ENCODE data around the gene ZNF287.

Gene ZNF287

DNA sequence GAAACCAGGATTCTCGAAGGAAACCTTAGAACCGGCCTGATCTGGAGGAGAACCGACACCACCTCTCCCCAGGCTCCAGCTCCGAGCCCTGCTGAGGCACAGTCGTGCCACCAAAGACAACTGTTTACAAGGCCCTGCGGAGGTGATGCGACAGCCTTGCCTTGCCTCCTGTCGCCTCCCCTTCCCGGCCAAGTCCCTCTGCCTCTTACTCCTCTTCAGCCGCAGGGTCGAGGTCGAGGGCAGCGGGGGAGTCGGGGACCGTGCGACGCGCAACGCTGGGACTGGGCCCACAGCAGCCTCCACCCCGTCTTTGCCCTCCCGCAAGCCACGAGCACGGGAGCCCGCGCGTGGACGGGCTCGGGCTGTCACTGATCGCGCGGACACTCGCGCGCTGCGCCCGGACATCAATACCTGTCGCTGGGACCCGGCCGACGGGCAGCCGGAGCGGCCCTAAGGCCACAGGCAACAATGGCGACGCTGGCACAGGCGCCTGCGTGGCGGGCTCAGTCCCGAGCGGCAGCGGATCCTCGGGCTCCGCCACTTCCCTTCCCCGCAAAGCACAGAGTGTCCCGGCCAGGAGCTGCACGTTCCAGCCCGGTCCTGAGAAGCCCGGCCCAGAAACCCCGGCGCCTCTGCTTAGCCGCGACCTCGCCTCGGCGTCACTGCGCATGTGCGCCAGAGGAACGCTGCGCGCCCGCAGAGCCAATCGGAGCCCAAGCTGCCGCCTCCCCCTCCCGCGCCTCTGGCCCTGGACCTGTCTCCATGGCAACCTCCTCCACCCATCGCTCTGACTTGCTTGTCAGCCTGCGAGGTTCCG is at the start of gene ZNF287:
Gene ZNF287 (minus strand): TSS at position 664 of the 817 bp plus-strand sequence. CDS start 1,473 bp downstream, outside the sequence.
- 0 out of 2 replicates have a peak, but pooled peaks cover 2% of the 10 kb centered on the region for H3K27me3 ChIP-seq (ENCODE audit: low read depth)
- DNase-seq (ENCODE audit: low spot score in 2 of 2): peak; percentile 79 to 94
- in situ Hi-C loops (cut with MboI; ENCODE audit: low sequenced_read_pairs): loop anchor here (10.0 to 25.0 kb wide), 2 partner anchors 56 to 294 kb away; no protein-coding TSS in a partner anchor

DNA sequence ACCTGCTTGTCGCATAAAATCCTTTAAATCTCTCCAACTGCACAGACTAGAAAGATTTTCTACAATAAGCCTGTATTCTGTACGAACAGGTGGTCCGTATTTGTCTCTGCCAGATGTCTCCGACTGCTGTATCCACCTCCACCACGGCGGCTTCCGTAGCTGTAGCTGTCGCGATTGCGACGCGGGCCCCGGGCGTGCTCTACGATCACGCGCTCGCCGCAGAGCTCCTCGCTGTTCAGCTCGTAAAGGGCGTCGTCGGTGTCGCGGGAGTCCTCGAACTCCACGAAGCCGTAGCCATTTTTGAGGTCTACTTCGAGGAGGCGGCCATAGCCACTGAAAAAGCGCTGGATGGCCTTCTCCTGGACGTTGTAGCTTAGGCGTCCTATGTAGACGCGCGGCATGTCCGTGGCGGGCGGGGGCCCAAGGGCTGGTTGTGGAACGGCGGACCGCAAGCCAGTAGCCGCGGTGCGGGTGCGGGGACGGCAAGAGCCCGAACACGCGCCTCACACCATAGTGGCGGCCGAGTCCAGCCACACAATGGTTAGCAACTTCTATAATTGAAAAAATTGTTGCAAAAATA is 48.6 kb upstream of the ZNF287 start:
- Histone ChIP-seq H3K36me3 (replicated peaks) (no peaks in the 10 kb centered on the region), H3K4me1 (no peaks in the 10 kb centered on the region), H3K9me3 (peaks cover 7% of the 10 kb centered on the region), H3K4me3 (no peak overlapping the region), H3K27me3 (ENCODE audit: low read depth) (no peaks in the 10 kb centered on the region)
- no peak for DNase-seq (ENCODE audit: low spot score in 2 of 2)
- in situ Hi-C loops (cut with MboI; ENCODE audit: low sequenced_read_pairs): no loop called here

More for the DNA sequence above, at the start of gene ZNF287:
- Histone ChIP-seq H3K4me3 (peak within 1 kb of the TSS; percentile 65), H3K36me3 (replicated peaks) (0 out of 2 replicates have a peak, but pooled peaks cover 3% of the 10 kb centered on the region), H3K4me1 (peaks cover 6% of the 10 kb centered on the region), H3K9me3 (peaks cover 2% of the 10 kb centered on the region; the same call in 1 of the 2 replicates)

DNA sequence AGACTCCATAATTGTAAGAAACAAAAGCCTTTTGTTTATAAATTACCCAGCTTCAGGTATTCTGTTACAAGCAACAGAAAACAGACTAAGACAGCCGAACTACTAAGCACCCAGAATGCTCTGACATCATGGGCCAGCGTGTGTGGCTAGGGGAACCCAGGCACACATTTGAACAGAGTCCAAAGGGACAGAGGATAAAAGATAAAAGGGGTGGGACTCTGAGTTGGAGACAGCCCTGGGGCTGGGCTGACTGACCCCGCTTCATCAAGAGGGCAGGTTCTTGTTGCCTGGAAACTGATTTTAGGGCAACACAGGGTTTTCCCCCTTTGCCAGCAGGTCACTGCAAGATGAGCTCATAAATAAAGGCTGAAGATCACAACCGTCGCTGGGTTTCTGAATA is 30.5 kb upstream of the ZNF287 start:
- no peak for DNase-seq (ENCODE audit: low spot score in 2 of 2)

DNA sequence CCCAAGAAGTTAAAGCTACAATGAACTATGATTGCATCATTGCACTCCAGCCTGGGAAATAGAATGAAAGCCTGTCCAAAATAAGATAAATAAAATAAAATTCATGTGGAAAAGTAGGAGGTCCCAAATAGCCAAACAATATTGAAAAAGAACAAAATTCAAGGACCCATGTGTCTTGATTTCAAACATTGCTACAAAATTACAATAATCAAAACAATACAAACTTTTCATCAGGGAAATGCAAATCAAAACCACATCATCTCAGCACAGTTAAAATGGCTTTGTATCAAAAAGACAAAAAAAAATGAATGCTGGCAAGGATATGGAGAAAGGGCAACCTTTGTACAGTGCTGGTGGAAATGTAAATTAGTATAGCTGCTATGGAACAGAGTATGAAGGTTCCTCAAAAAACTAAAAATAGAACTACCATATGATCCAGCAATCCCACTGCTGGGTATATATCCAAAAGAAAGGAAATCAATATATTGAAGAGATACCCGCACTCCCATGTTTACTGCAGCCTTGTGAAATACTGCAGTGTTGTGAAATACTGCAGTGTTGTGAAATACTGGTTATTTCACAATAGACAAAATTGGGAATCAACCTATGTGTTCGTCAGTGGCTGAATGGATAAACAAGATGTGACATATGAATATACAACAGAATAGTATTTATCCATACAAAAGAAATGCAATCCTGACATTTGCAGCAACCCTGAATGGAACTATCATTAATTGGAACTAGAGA is 24.5 kb upstream of the ZNF287 start:
- H3K4me3 ChIP-seq: no peak overlapping the region
- no peaks in the 10 kb centered on the region for H3K36me3 ChIP-seq (replicated peaks)
- DNase-seq (ENCODE audit: low spot score in 2 of 2): no peak
- no peaks in the 10 kb centered on the region for H3K4me1 ChIP-seq
- H3K9me3 ChIP-seq: peaks cover 8% of the 10 kb centered on the region; the same call in 1 of the 2 replicates
- in situ Hi-C loops (cut with MboI; ENCODE audit: low sequenced_read_pairs): no loop called here
- no peaks in the 10 kb centered on the region for H3K27me3 ChIP-seq (ENCODE audit: low read depth)

More for the DNA sequence above, 30.5 kb upstream of the ZNF287 start:
- no peaks in the 10 kb centered on the region for H3K27me3 ChIP-seq (ENCODE audit: low read depth)
- in situ Hi-C loops (cut with MboI; ENCODE audit: low sequenced_read_pairs): no loop called here
- H3K9me3 ChIP-seq: no peaks in the 10 kb centered on the region
- H3K4me3 ChIP-seq: no peak overlapping the region
- no peaks in the 10 kb centered on the region for H3K36me3 ChIP-seq (replicated peaks)
- H3K4me1 ChIP-seq: no peaks in the 10 kb centered on the region

DNA sequence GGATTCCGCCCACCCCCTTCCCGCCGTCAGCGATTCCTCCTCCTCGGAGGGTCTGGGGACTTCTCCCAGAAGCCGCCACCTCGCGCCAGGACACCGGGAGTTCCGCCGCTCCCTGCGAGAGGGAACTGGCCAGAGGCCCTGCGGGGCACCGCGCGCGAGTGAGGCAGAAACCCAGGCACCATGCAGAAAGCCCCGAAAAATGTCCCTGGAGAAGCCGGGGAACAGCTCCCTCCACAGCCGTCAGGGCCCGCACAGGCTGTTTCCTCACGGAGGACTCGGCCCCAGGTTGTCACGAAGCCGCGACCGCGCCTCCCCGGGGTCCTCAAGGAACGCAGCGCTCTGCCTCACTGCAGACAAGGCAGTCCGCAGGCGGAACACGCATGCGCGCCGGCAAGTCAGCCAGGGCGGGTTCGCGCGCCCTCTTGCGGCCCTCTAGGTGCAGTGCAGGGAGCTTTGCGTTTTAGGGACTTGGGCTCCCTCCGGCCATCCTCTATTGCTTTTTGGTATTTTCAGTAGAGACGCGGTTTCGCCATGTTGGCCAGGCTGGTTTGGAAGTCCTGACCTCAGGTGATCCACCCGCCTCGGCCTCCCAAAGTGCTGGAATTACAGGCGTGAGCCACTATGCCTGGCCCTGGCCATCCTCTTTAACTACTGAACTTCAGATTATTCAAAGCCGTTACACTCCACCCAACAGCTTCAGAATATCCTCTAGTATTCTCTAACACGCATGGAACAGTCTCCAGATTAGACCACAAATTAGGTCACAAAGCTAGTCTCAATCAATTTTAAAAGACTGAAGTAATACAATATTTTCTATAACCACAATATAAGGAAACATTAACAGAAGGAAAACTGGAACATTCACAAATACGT is 20.3 kb upstream of the ZNF287 start:
- Histone ChIP-seq H3K9me3 (peaks cover 8% of the 10 kb centered on the region; the same call in 1 of the 2 replicates), H3K4me1 (no peaks in the 10 kb centered on the region), H3K4me3 (peak overlapping the region; percentile 5; the same call in 1 of the 2 replicates), H3K36me3 (replicated peaks) (no peaks in the 10 kb centered on the region), H3K27me3 (ENCODE audit: low read depth) (no peaks in the 10 kb centered on the region)
- in situ Hi-C loops (cut with MboI; ENCODE audit: low sequenced_read_pairs): no loop called here
- DNase-seq (ENCODE audit: low spot score in 2 of 2): peak; percentile 77 to 90

DNA sequence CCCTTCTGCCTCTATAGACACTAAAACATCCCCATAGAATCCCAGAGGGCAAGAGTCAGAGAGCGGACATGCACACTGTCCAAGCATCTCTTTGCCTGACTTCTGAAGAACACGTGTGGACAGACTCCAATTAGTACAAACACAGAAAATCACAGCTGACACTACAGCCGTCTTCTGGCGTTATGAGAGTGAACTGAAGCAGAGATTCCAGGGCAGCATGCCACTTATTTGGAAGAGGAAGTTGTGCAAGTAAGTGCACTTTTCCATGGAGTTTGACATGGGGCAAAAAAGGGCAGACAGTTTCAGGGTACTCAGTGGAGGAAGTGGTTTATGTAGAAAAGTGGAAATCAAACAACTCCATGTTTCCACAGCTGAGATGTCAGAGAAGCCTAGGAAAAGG is 16.8 kb upstream of the ZNF287 start:
- no peak for DNase-seq (ENCODE audit: low spot score in 2 of 2)
- no peak overlapping the region for H3K4me3 ChIP-seq
- in situ Hi-C loops (cut with MboI; ENCODE audit: low sequenced_read_pairs): no loop called here

DNA sequence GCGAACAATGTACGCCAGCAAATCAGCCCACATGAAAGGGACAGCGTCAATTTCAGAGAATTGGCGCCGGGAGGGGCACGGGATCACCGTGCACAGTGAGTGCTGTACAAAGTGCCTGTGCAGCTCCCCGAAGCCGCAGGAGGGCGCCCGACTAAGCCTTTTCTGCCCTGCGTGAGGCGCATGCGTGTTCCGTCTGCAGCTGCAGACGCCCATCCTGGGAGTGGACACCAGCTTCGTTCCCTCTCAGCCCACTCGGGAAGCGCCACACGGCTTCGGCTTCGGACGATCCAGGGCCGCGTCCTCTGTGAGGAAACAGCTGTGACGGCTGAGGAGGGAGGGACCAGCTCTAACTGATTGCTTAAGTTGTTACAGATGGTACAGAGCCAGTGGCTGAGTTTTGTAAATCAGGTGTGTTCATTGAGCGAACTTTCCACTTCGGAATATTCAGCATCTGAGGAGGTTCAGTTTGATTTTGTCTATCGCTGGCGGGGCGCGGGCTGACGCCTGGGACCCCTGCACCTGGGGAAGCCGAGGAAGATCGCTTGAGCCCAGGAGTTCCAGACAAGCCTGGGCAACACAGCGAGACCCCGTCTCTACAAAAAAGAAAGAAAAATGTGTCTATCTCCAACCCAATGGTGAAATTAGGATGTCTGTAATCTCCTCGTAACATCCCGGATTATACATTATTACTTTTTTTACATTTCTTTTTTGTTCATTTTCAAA is 15.4 kb upstream of the ZNF287 start:
- Histone ChIP-seq H3K4me3 (peak overlapping the region; percentile 19), H3K27me3 (ENCODE audit: low read depth) (peaks cover 5% of the 10 kb centered on the region; the same call in 1 of the 2 replicates), H3K36me3 (replicated peaks) (no peaks in the 10 kb centered on the region), H3K4me1 (peaks cover 2% of the 10 kb centered on the region; the same call in 1 of the 2 replicates), H3K9me3 (peaks cover 6% of the 10 kb centered on the region; the same call in 1 of the 2 replicates)
- DNase-seq (ENCODE audit: low spot score in 2 of 2): peak; percentile 54 to 92
- in situ Hi-C loops (cut with MboI; ENCODE audit: low sequenced_read_pairs): no loop called here

More for the DNA sequence above, 16.8 kb upstream of the ZNF287 start:
- peaks cover 5% of the 10 kb centered on the region; the same call in 1 of the 2 replicates for H3K27me3 ChIP-seq (ENCODE audit: low read depth)
- no peaks in the 10 kb centered on the region for H3K36me3 ChIP-seq (replicated peaks)
- peaks cover 2% of the 10 kb centered on the region; the same call in 1 of the 2 replicates for H3K4me1 ChIP-seq
- H3K9me3 ChIP-seq: peaks cover 8% of the 10 kb centered on the region; the same call in 1 of the 2 replicates

DNA sequence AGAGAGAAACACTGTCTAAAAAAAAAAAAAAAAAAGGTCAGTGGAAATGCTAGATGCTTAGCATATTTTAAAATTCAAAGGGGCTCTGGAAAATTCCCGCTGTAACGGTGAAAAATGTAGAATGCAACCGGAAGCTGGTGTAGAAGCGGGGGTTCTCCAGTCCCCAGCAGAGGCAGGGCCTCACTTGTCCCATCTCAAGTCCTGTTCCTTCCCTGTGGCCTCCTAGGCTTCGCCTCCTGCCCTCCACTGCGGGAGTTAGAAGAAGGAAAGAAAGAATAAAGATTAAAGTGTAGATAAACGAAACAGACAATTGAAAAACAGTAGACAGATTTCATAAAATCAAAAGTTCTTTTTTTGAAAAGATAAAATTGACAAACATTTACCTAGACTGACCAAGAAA is 14.8 kb upstream of the ZNF287 start:
- Histone ChIP-seq H3K4me3 (no peak overlapping the region), H3K27me3 (ENCODE audit: low read depth) (peaks cover 5% of the 10 kb centered on the region; the same call in 1 of the 2 replicates), H3K4me1 (peaks cover 2% of the 10 kb centered on the region; the same call in 1 of the 2 replicates), H3K9me3 (0 out of 2 replicates have a peak, but pooled peaks cover 4% of the 10 kb centered on the region), H3K36me3 (replicated peaks) (no peaks in the 10 kb centered on the region)
- in situ Hi-C loops (cut with MboI; ENCODE audit: low sequenced_read_pairs): no loop called here
- DNase-seq (ENCODE audit: low spot score in 2 of 2): no peak

DNA sequence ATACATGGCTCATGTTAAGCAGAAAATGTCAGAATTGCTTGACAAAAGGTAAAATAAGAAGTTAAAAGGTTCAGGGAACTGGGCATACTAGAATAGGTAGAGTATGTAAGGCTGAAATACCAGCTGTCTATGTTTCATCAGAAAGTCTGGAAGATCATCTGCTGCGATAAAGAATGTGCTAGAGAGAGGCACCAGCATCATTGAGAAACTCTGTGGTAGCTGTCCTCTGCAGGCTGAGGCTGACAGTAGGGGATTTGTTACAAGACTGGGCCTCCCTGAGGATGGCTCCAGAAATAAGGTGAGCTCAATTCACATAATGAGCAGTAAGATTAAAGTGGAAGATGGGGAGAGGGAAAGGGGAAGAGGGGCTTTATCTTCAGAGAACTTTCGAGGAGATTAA is 4.5 kb upstream of the ZNF287 start:
- H3K4me3 ChIP-seq: no peak overlapping the region
- H3K27me3 ChIP-seq (ENCODE audit: low read depth): 0 out of 2 replicates have a peak, but pooled peaks cover 2% of the 10 kb centered on the region
- H3K9me3 ChIP-seq: no peaks in the 10 kb centered on the region; the same call in 1 of the 2 replicates
- peaks cover 1% of the 10 kb centered on the region; the same call in 1 of the 2 replicates for H3K4me1 ChIP-seq
- H3K36me3 ChIP-seq (replicated peaks): no peaks in the 10 kb centered on the region
- DNase-seq (ENCODE audit: low spot score in 2 of 2): no peak
- in situ Hi-C loops (cut with MboI; ENCODE audit: low sequenced_read_pairs): loop anchor here (25.0 kb wide), 1 partner anchor 289 kb away; no protein-coding TSS in a partner anchor

DNA sequence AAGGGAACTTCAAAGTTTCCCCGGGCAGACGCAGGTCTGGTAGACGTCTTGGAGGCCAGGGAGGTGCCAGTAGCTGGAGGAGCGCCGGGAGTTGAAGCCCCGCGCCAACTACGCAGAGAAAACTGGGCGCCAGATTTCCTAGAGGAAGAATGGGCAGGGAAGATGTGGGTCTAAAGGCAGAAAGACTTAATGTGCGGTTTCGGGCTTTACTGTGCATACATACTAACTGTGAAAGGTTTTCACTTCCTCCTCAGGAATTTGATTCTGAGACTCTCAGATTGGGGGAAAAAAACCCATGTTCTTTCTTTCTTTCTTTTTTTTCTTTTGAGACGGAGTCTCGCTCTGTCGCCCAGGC is 331 bp upstream of the ZNF287 start:
- Histone ChIP-seq H3K4me3 (peak overlapping the region; percentile 65), H3K4me1 (peaks cover 6% of the 10 kb centered on the region), H3K27me3 (ENCODE audit: low read depth) (0 out of 2 replicates have a peak, but pooled peaks cover 2% of the 10 kb centered on the region), H3K9me3 (peaks cover 2% of the 10 kb centered on the region; the same call in 1 of the 2 replicates), H3K36me3 (replicated peaks) (0 out of 2 replicates have a peak, but pooled peaks cover 3% of the 10 kb centered on the region)
- in situ Hi-C loops (cut with MboI; ENCODE audit: low sequenced_read_pairs): loop anchor here (10.0 to 25.0 kb wide), 2 partner anchors 55 to 293 kb away; no protein-coding TSS in a partner anchor
- no peak for DNase-seq (ENCODE audit: low spot score in 2 of 2)

DNA sequence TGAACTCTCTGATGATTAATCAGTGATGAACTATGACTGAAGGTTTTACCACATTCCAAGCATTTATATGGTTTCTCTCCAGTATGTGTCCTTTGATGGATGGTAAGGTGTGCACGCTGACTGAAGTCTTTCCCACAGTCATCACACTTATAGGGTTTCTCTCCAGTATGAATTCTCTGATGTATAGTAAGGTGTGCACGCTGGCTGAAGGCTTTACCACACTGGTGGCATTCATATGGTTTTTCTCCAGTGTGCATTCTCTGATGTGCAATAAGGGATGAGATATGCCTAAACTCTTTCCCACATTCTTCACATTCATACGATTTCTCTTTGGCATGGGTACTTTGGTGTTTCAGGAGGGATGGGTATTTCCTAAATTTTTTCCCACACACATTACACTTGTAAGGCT is 16.4 kb downstream of the ZNF287 start:
- DNase-seq (ENCODE audit: low spot score in 2 of 2): no peak
- Histone ChIP-seq H3K27me3 (ENCODE audit: low read depth) (no peaks in the 10 kb centered on the region), H3K4me1 (no peaks in the 10 kb centered on the region), H3K36me3 (replicated peaks) (peaks cover 15% of the 10 kb centered on the region), H3K9me3 (peaks cover 32% of the 10 kb centered on the region), H3K4me3 (no peak overlapping the region)
- in situ Hi-C loops (cut with MboI; ENCODE audit: low sequenced_read_pairs): loop anchor here (25.0 kb wide), 1 partner anchor 310 kb away; no protein-coding TSS in a partner anchor

Data from HAP-1 (cell line).